Measurements from ENCODE around the gene ATE1.
"Not testable (repeated sequence)": the region's sequence is repeated elsewhere in the genome, so short reads cannot be mapped to it uniquely, and the experiment has no call there.

Gene ATE1

GRCh38 chr10:121926157-121926556 is 1.7 kb downstream of the ATE1 start:
- TF ChIP-seq CTCF (IDR thresholded peaks at IDR 0.05; ENCODE audit: unreplicated experiment in 3 of 3) = no peak
- Mint-ChIP-seq H3K4me3 (peak overlapping the region; percentile 72 to 95 (median 88)), H3K9me3 (no peaks in the 10 kb centered on the region), H3K27me3 (ENCODE audit: low read depth) (no peaks in the 10 kb centered on the region), H3K36me3 (ENCODE audit: low read depth) (peaks cover 13% of the 10 kb centered on the region), H3K27ac (peak overlapping the region; percentile 63 to 81 (median 63)), H3K4me1 (peaks cover 36% of the 10 kb centered on the region)

DNA sequence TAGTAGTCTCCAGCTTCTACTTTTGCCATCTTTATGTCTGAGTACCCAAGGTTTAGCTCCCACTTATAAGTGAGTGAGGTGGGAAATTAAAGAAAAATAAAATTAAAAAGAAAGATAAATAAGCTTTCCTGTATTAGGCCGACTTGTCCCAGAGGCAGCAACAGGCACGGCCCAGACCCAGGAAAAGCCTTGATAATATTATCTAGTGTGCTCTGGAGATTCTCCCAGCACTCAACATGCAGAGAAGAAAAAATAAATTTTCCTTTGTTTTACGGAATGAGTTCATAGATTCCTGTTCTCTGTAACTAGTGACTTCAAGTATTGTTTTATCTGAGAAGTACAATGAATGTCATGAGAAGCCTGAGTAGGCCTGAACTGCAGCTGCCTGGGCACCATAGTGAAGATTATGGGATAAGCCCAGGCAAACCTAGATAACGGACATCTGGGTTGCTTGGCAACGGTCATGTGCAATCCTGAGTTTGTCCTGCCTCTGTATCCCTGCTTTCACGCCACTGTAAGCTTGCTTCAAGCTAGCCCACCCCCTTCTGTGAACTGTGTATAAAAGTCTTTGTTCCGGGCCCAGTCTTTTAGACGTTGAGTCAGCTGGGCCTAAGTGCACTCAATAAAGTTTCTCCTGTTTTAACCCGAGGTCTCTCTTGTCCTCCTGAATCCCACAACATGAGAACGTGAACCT is 6.4 kb downstream of the ATE1 start:
- Mint-ChIP-seq H3K27me3 (ENCODE audit: low read depth) (no peaks in the 10 kb centered on the region), H3K36me3 (ENCODE audit: low read depth) (peaks cover 42% of the 10 kb centered on the region), H3K4me1 (peaks cover 6% of the 10 kb centered on the region), H3K4me3 (no peak overlapping the region), H3K9me3 (no peaks in the 10 kb centered on the region), H3K27ac (peak overlapping the region in 1 of 3 experiments; percentile 47)
- TF ChIP-seq CTCF (IDR thresholded peaks at IDR 0.05; ENCODE audit: unreplicated experiment in 3 of 3) = no peak

DNA sequence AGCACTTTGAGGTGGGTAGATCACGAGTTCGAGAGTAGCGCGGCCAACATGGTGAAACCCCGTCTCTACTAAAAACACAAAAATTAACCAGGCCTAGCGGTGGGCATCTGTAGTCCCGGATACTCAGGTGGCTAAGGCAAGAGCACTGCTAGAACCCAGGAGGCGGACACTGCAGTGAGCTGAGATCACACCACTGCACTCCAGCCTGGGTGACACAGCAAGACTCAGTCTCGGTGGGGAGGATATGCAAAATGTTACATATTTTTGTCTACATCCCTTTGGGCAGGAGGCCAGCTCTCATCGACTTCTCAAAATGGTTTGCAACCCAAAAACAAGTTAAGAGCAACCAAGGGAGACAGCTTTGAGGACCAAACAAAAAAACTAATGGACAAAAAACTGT is 8.2 kb downstream of the ATE1 start:
- Mint-ChIP-seq H3K27me3 (ENCODE audit: low read depth) (no peaks in the 10 kb centered on the region), H3K4me3 (no peak overlapping the region), H3K27ac (no peak overlapping the region), H3K36me3 (ENCODE audit: low read depth) (peaks cover 52% of the 10 kb centered on the region), H3K4me1 (no peaks in the 10 kb centered on the region), H3K9me3 (no peaks in the 10 kb centered on the region)
- TF ChIP-seq CTCF (IDR thresholded peaks at IDR 0.05; ENCODE audit: unreplicated experiment in 3 of 3) = no peak

DNA sequence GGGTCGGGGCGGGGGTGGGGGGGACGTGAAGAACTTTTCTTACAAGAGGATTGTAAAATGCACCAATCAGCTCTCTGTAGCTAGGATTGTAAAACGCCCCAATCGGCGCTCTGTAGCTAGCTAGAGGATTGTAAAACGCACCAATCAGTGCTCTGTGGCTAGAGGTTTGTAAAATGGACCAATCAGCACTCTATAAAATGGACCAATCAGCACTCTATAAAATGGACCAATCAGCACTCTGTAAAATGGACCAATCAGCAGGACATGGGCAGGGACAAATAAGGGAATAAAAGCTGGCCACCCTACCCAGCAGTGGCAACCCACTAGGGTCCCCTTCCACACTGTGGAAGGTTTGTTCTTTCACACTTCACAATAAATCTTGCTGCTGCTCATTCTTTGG is 9.0 kb downstream of the ATE1 start:
- not testable (repeated sequence) for H3K9me3 Mint-ChIP-seq; H3K4me1 Mint-ChIP-seq; H3K27ac Mint-ChIP-seq; H3K4me3 Mint-ChIP-seq; H3K27me3 Mint-ChIP-seq (ENCODE audit: low read depth)
- peaks cover 60% of the 10 kb centered on the region for H3K36me3 Mint-ChIP-seq (ENCODE audit: low read depth)

DNA sequence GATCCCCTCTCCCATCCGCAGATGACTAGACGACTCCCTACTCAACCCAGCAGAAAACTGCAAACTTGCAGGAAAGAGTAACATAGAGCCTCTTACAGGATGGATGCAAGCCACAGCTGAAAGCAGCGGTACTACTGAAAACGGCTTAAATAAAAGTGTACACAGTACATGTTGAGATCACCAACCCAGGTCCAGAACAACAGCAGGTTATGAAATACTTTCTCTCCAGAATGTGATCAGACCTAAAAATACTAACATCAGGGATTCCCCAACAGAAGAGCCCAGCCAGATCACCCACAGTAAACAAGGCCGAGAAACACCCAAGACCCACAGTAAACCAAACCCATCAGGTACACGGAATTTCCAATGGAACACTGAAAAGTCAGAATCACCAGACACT is 13.2 kb downstream of the ATE1 start:
- Mint-ChIP-seq H3K36me3 (ENCODE audit: low read depth) (peaks cover 63% of the 10 kb centered on the region), H3K27me3 (ENCODE audit: low read depth) (no peaks in the 10 kb centered on the region), H3K4me3 (no peak overlapping the region), H3K9me3 (no peaks in the 10 kb centered on the region), H3K27ac (no peak overlapping the region), H3K4me1 (no peaks in the 10 kb centered on the region)
- TF ChIP-seq CTCF (IDR thresholded peaks at IDR 0.05; ENCODE audit: unreplicated experiment in 3 of 3) = no peak

DNA sequence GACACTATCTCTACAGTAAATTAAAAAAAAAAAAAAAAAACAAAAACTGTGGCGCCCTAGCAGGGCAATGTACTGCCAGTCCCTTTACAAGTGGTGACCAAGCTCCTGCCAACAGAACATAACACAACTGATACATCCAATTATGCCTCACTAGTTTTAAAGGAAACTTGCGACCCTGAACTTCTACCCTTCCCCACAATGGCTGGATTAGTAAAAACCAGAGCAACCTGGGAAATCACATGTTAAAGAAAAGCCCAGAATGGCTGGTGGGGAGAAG is 16.5 kb downstream of the ATE1 start:
- H3K36me3 Mint-ChIP-seq (ENCODE audit: low read depth) = peaks cover 60% of the 10 kb centered on the region
- no peaks in the 10 kb centered on the region for H3K9me3 Mint-ChIP-seq
- no peak for TF ChIP-seq CTCF (IDR thresholded peaks at IDR 0.05; ENCODE audit: unreplicated experiment in 3 of 3)
- H3K4me3 Mint-ChIP-seq = no peak overlapping the region
- H3K4me1 Mint-ChIP-seq = no peaks in the 10 kb centered on the region
- no peak overlapping the region for H3K27ac Mint-ChIP-seq
- no peaks in the 10 kb centered on the region for H3K27me3 Mint-ChIP-seq (ENCODE audit: low read depth)
